ENCODE results near the gene DTNA. TPM values are rescaled to one million over a fixed set of nuclear protein-coding genes. Genes with fewer than 3 reads are reported as not detected.
"Not testable (repeated sequence)": the region's sequence is repeated elsewhere in the genome, so short reads cannot be mapped to it uniquely, and the experiment has no call there.

The DTNA gene
- 55.7 TPM for total RNA-seq

- no peak for DNase-seq (ENCODE audit: low spot score)
Measured at GRCh38 chr18:34709750-34710441, at the start of gene DTNA. TSS of gene DTNA (plus strand) at chr18:34710298. CDS start at chr18:34755977, 45,679 bp downstream.

- DNase-seq (ENCODE audit: low spot score) = no peak
Measured at GRCh38 chr18:34660572-34660971, 49.5 kb upstream of the DTNA start.

- DNase-seq (ENCODE audit: low spot score) = no peak
Measured at GRCh38 chr18:34661464-34662087, 48.5 kb upstream of the DTNA start.

GRCh38 chr18:34676816-34677574, 33.1 kb upstream of the DTNA start:
- no peak for DNase-seq (ENCODE audit: low spot score)

GRCh38 chr18:34689750-34690149, 20.3 kb upstream of the DTNA start:
- not testable (repeated sequence) for DNase-seq (ENCODE audit: low spot score)

GRCh38 chr18:34691614-34692013, 18.5 kb upstream of the DTNA start:
- DNase-seq (ENCODE audit: low spot score) = no peak

- DNase-seq (ENCODE audit: low spot score) = no peak
Measured at GRCh38 chr18:34694591-34695165, 15.4 kb upstream of the DTNA start.

- DNase-seq (ENCODE audit: low spot score) = no peak
Measured at GRCh38 chr18:34695310-34695709, 14.8 kb upstream of the DTNA start.

GRCh38 chr18:34696671-34697070, 13.4 kb upstream of the DTNA start:
- DNase-seq (ENCODE audit: low spot score) = no peak

GRCh38 chr18:34697233-34697632, 12.9 kb upstream of the DTNA start:
- no peak for DNase-seq (ENCODE audit: low spot score)

GRCh38 chr18:34697891-34698290, 12.2 kb upstream of the DTNA start:
- DNase-seq (ENCODE audit: low spot score) = no peak

GRCh38 chr18:34701911-34702310, 8.2 kb upstream of the DTNA start:
- DNase-seq (ENCODE audit: low spot score) = no peak

- no peak for DNase-seq (ENCODE audit: low spot score)
Measured at GRCh38 chr18:34702814-34703213, 7.3 kb upstream of the DTNA start.

- DNase-seq (ENCODE audit: low spot score) = no peak
Measured at GRCh38 chr18:34704074-34704473, 6.0 kb upstream of the DTNA start.

- no peak for DNase-seq (ENCODE audit: low spot score)
Measured at GRCh38 chr18:34704823-34705222, 5.3 kb upstream of the DTNA start.

GRCh38 chr18:34707670-34708069, 2.4 kb upstream of the DTNA start:
- DNase-seq (ENCODE audit: low spot score) = peak; percentile 76

- DNase-seq (ENCODE audit: low spot score) = no peak
Measured at GRCh38 chr18:34709104-34709503, 994 bp upstream of the DTNA start.

GRCh38 chr18:34710458-34710914, 388 bp downstream of the DTNA start:
- DNase-seq (ENCODE audit: low spot score) = no peak

- no peak for DNase-seq (ENCODE audit: low spot score)
Measured at GRCh38 chr18:34710934-34711333, 836 bp downstream of the DTNA start.

- not testable (repeated sequence) for DNase-seq (ENCODE audit: low spot score)
Measured at GRCh38 chr18:34716111-34716510, 6.0 kb downstream of the DTNA start.

GRCh38 chr18:34718610-34719009, 8.5 kb downstream of the DTNA start:
- no peak for DNase-seq (ENCODE audit: low spot score)

GRCh38 chr18:34720220-34720619, 10.1 kb downstream of the DTNA start:
- DNase-seq (ENCODE audit: low spot score) = no peak
